HK-2 (cell line): ENCODE data around the gene DCD.
"Not testable (repeated sequence)": the region's sequence is repeated elsewhere in the genome, so short reads cannot be mapped to it uniquely, and the experiment has no call there.

Experiments
- DNase-seq: peaks from one replicate; pipeline ENCODE4 v3.0.0-alpha.2; 2018; ENCODE audit not compliant: unreplicated experiment

Gene DCD

GRCh38 chr12:54648265-54648664 lies at the start of gene DCD:
Gene DCD (minus strand): TSS chr12:54648365. CDS start chr12:54648303, 62 bp downstream.
- DNase-seq = no peak

GRCh38 chr12:54697851-54698250 lies 49.7 kb upstream of the DCD start:
- DNase-seq = no peak

- DNase-seq = no peak
These were observed 44.2 kb upstream of the DCD start for GRCh38 chr12:54692353-54692752.

GRCh38 chr12:54689984-54690383 lies 41.8 kb upstream of the DCD start:
- DNase-seq = no peak

- DNase-seq = no peak
These were observed 40.8 kb upstream of the DCD start for GRCh38 chr12:54689034-54689372.

GRCh38 chr12:54688309-54689033 lies 40.3 kb upstream of the DCD start:
- DNase-seq = no peak

GRCh38 chr12:54684636-54685630 lies 36.8 kb upstream of the DCD start:
- no peak for DNase-seq

- no peak for DNase-seq
These were observed 35.2 kb upstream of the DCD start for GRCh38 chr12:54683398-54683797.

- DNase-seq = no peak
These were observed 34.5 kb upstream of the DCD start for GRCh38 chr12:54682674-54683073.

- DNase-seq = no peak
These were observed 32.2 kb upstream of the DCD start for GRCh38 chr12:54680374-54680773.

- DNase-seq = no peak
These were observed 30.0 kb upstream of the DCD start for GRCh38 chr12:54678131-54678530.

GRCh38 chr12:54667945-54668344 lies 19.8 kb upstream of the DCD start:
- DNase-seq = no peak

GRCh38 chr12:54666008-54666407 lies 17.8 kb upstream of the DCD start:
- no peak for DNase-seq

GRCh38 chr12:54665022-54665635 lies 17.0 kb upstream of the DCD start:
- DNase-seq = not testable (repeated sequence)

GRCh38 chr12:54663603-54664002 lies 15.4 kb upstream of the DCD start:
- no peak for DNase-seq

- DNase-seq = no peak
These were observed 13.9 kb upstream of the DCD start for GRCh38 chr12:54662026-54662425.

GRCh38 chr12:54661048-54661447 lies 12.9 kb upstream of the DCD start:
- DNase-seq = no peak

GRCh38 chr12:54660320-54660962 lies 12.3 kb upstream of the DCD start:
- DNase-seq = no peak

GRCh38 chr12:54658306-54659264 lies 10.4 kb upstream of the DCD start:
- peak; percentile 43 for DNase-seq

- no peak for DNase-seq
These were observed 9.0 kb upstream of the DCD start for GRCh38 chr12:54657105-54657607.

GRCh38 chr12:54654926-54655325 lies 6.8 kb upstream of the DCD start:
- DNase-seq = no peak
